IPS-15b (cell line): ENCODE data around the gene LYAR.

ENCODE experiments used
- H3K27me3 ChIP-seq: one replicate; pipeline ENCODE4 v1.6.1; 2013; ENCODE audit warnings: low read length; ENCODE audit not compliant: control insufficient read depth, insufficient read depth
- H3K36me3 ChIP-seq: one replicate; pipeline ENCODE4 v1.6.1; 2013; ENCODE audit warnings: low read length; ENCODE audit not compliant: control insufficient read depth, insufficient read depth
- H3K4me1 ChIP-seq: one replicate; pipeline ENCODE4 v1.6.1; 2013; ENCODE audit warnings: mild to moderate bottlenecking, low read length; ENCODE audit not compliant: control insufficient read depth, insufficient read depth
- H3K4me3 ChIP-seq: one replicate; pipeline ENCODE4 v1.5.1; 2013; ENCODE audit warnings: low read depth, low read length
- H3K9ac ChIP-seq: one replicate; pipeline ENCODE4 v1.6.1; 2013; ENCODE audit warnings: low read depth, mild to moderate bottlenecking, low read length
- H3K9me3 ChIP-seq: one replicate; pipeline ENCODE4 v1.6.1; 2013; ENCODE audit warnings: mild to moderate bottlenecking, low read length; ENCODE audit not compliant: control insufficient read depth, insufficient read depth

Gene LYAR

GRCh38 chr4:4308800-4309441 lies 19.0 kb upstream of the LYAR start:
- no peak overlapping the region for H3K9ac ChIP-seq
- H3K9me3 ChIP-seq = no peaks in the 10 kb centered on the region
- peaks cover 7% of the 10 kb centered on the region for H3K36me3 ChIP-seq
- no peak overlapping the region for H3K4me3 ChIP-seq
- no peaks in the 10 kb centered on the region for H3K4me1 ChIP-seq
- H3K27me3 ChIP-seq = no peaks in the 10 kb centered on the region

DNA sequence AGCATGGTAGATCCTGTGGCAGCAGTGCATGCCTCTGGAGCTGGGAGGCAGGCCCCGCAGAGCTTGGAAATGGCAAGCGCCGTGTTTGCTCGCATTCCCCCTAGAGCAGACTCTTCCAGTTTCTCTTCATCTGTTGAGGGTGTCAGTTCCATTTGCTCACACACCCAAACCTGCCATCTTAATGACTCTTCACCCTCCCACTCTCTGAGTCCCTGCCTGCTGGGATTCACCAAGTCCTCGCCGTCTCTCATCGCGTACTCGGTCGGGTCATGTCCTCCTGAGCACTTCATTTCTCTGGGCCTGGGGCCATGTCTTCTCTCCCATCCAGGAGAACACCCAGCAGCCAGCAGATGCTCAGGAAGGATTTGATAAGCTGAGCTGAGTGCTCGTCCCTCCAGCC lies 17.0 kb upstream of the LYAR start:
- no peaks in the 10 kb centered on the region for H3K27me3 ChIP-seq
- peaks cover 11% of the 10 kb centered on the region for H3K36me3 ChIP-seq
- H3K9ac ChIP-seq = no peak overlapping the region
- H3K4me1 ChIP-seq = no peaks in the 10 kb centered on the region
- H3K9me3 ChIP-seq = no peaks in the 10 kb centered on the region
- no peak overlapping the region for H3K4me3 ChIP-seq

DNA sequence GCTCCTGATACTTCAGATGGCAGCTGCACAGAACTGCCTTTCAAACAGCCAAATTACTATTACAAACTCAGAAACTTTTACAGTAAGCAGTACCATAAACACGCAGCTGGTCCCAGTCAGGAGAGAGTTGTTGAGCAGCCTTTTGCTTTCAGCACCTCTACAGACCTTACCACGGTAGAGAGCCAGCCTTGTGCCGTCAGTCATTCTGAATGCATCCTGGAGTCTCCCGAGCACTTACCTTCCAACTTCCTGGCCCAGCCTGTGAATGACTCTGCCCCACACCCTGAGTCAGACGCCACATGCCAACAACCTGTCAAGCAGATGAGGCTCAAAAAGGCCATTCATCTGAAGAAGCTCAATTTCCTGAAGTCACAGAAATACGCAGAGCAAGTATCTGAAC lies 12.5 kb upstream of the LYAR start:
- Histone ChIP-seq H3K36me3 (peaks cover 16% of the 10 kb centered on the region), H3K27me3 (no peaks in the 10 kb centered on the region), H3K4me1 (no peaks in the 10 kb centered on the region), H3K4me3 (no peak overlapping the region), H3K9me3 (no peaks in the 10 kb centered on the region), H3K9ac (no peak overlapping the region)

DNA sequence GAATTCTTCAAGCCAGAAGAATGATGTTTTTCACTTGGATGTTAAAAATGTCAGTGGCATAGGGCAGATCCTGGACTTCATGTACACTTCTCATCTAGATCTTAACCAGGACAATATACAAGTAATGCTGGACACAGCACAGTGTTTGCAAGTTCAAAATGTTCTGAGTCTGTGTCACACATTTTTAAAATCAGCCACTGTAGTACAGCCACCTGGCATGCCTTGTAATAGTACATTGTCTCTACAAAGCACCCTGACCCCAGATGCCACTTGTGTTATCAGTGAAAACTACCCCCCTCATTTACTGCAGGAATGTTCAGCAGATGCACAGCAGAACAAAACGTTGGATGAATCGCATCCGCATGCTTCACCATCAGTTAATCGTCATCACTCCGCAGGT lies 12.0 kb upstream of the LYAR start:
- no peaks in the 10 kb centered on the region for H3K9me3 ChIP-seq
- no peaks in the 10 kb centered on the region for H3K27me3 ChIP-seq
- no peak overlapping the region for H3K4me3 ChIP-seq
- no peak overlapping the region for H3K9ac ChIP-seq
- H3K36me3 ChIP-seq = peaks cover 15% of the 10 kb centered on the region
- no peaks in the 10 kb centered on the region for H3K4me1 ChIP-seq

DNA sequence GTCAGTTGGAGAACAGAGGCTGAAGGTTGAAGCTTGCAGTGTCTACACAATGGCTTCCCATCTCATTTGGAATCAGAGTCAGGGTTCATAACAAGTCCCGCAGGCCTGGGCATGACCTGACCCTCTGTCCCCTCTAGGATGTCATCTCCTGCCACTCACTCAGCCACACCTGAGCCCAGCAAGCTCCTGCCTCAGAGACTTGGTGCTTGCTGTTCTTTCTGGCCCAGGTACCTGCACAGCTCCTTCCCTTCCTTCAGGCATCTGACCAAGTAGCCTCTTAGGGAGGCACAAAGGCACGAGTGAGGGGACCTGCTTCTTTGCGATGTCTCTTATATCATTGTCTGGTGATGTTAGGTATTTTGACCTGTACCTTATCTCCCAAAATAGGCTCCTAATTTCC lies 9.1 kb upstream of the LYAR start:
- no peaks in the 10 kb centered on the region for H3K4me1 ChIP-seq
- H3K4me3 ChIP-seq = no peak overlapping the region
- H3K27me3 ChIP-seq = no peaks in the 10 kb centered on the region
- H3K36me3 ChIP-seq = peaks cover 9% of the 10 kb centered on the region
- no peaks in the 10 kb centered on the region for H3K9me3 ChIP-seq
- H3K9ac ChIP-seq = no peak overlapping the region

- H3K4me1 ChIP-seq = no peaks in the 10 kb centered on the region
- H3K27me3 ChIP-seq = no peaks in the 10 kb centered on the region
- no peaks in the 10 kb centered on the region for H3K9me3 ChIP-seq
- no peak overlapping the region for H3K4me3 ChIP-seq
- H3K9ac ChIP-seq = no peak overlapping the region
- peaks cover 3% of the 10 kb centered on the region for H3K36me3 ChIP-seq
Observed at GRCh38 chr4:4296283-4296846, 6.4 kb upstream of the LYAR start.

GRCh38 chr4:4293279-4293678 lies 3.3 kb upstream of the LYAR start:
- H3K4me3 ChIP-seq = no peak overlapping the region
- H3K9ac ChIP-seq = no peak overlapping the region
- peaks cover 7% of the 10 kb centered on the region for H3K4me1 ChIP-seq
- H3K27me3 ChIP-seq = no peaks in the 10 kb centered on the region
- no peaks in the 10 kb centered on the region for H3K9me3 ChIP-seq
- no peaks in the 10 kb centered on the region for H3K36me3 ChIP-seq

- Histone ChIP-seq H3K4me3 (peak overlapping the region; percentile 88), H3K9ac (peak overlapping the region; percentile 71), H3K9me3 (no peaks in the 10 kb centered on the region), H3K4me1 (peaks cover 7% of the 10 kb centered on the region), H3K36me3 (peaks cover 15% of the 10 kb centered on the region), H3K27me3 (no peaks in the 10 kb centered on the region)
Observed at GRCh38 chr4:4289597-4289940, 385 bp downstream of the LYAR start.

GRCh38 chr4:4289055-4289454 lies 899 bp downstream of the LYAR start:
- Histone ChIP-seq H3K9me3 (no peaks in the 10 kb centered on the region), H3K4me3 (peak overlapping the region; percentile 88), H3K36me3 (peaks cover 17% of the 10 kb centered on the region), H3K9ac (peak overlapping the region; percentile 71), H3K4me1 (peaks cover 7% of the 10 kb centered on the region), H3K27me3 (no peaks in the 10 kb centered on the region)

DNA sequence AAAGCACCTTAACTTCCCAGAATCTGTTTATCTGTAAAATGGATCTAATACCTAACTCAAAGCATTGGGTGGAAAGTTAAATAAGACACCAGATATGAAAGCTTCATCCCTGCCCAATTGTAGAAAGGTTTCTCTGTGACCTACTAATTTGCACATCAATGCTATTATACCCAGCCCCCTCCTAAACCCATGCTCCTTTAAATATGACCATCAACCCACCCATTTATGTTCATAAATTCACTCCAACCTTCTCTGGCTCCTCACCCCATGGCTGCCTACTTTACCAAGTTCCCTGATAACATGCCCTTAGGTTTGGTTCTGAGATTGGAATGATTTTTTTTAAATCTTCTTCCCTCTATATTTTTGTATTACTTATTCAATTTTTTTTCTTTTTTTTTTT lies 1.9 kb downstream of the LYAR start:
- Histone ChIP-seq H3K27me3 (no peaks in the 10 kb centered on the region), H3K4me3 (no peak overlapping the region), H3K4me1 (peaks cover 7% of the 10 kb centered on the region), H3K36me3 (peaks cover 19% of the 10 kb centered on the region), H3K9ac (no peak overlapping the region), H3K9me3 (no peaks in the 10 kb centered on the region)

DNA sequence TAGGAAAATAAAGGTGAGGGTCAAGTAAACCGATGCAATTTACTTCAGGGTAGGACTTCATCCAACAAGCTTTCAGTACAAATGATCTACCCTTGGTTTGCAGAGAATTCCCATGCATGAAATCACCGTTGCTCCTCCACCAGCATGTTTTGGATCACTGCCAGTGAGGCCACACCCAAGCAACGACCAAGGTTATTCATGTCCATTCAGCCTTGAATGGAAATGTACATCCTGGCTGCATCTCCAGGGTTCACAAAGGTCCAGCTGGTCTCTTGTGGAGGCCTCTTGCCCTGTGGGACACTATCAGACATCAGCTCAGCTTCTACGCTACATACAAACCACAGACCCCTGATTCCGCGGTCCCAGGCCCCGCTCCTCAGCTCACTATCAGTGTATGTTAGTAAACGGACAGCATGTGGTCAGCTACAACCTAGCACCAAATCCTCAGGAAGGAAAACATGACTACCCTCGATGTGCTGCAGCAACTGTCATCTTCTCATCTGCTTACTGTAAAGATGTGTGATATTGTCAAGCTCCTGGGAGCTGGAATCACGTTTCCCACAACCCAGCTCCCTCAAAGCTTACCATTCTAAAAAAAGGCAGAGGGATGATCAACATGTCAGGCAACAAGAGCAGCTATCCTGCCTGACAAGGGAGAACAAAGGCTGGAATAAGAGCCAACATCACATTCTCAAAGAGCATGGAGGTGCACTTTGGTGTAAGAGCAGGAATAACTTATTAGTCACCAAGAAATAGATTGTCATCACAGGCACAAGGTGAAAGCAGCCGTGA lies 4.9 kb downstream of the LYAR start:
- Histone ChIP-seq H3K4me1 (peaks cover 7% of the 10 kb centered on the region), H3K9me3 (no peaks in the 10 kb centered on the region), H3K27me3 (no peaks in the 10 kb centered on the region), H3K4me3 (no peak overlapping the region), H3K36me3 (peaks cover 44% of the 10 kb centered on the region), H3K9ac (no peak overlapping the region)

- H3K9me3 ChIP-seq = no peaks in the 10 kb centered on the region
- H3K36me3 ChIP-seq = peaks cover 55% of the 10 kb centered on the region
- no peaks in the 10 kb centered on the region for H3K4me1 ChIP-seq
- H3K4me3 ChIP-seq = no peak overlapping the region
- no peaks in the 10 kb centered on the region for H3K27me3 ChIP-seq
- H3K9ac ChIP-seq = no peak overlapping the region
Observed at GRCh38 chr4:4281787-4282186, 8.2 kb downstream of the LYAR start.
